Measurements from ENCODE around the gene SLC22A4.
A peak's percentile ranks its signal among the peaks of the same experiment; 100 is the strongest.

The SLC22A4 gene

DNA sequence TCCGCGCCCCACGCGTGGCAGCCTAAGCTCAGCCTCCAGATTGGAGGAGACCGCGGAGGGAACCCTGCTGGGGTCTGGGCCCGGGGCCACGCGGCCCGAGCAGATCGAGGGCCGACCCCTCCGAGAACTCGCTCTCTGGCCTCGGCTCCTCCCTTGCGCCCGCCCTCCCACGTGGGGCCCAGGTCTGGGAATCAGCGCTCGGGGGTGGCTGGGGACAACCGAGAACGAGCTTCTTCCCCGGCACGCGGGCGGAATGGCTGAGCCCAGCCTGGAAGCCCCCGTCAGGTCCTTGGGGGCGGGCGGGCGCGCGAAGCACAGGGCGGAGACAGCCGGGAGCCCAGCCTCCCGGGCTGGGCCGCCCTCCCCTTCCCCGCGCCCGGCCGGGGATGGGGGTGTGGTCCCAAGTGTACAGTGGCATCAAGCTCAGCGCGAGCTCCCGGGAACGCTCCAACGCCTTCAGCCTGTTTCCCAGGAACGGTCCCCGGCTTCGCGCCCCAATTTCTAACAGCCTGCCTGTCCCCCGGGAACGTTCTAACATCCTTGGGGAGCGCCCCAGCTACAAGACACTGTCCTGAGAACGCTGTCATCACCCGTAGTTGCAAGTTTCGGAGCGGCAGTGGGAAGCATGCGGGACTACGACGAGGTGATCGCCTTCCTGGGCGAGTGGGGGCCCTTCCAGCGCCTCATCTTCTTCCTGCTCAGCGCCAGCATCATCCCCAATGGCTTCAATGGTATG is at the start of gene SLC22A4:
Gene SLC22A4 (plus strand): TSS at position 403 of the 736 bp plus-strand sequence. CDS start 223 bp downstream, at position 626.
- peak; percentile 87 for DNase-seq (ENCODE audit: low spot score)

DNA sequence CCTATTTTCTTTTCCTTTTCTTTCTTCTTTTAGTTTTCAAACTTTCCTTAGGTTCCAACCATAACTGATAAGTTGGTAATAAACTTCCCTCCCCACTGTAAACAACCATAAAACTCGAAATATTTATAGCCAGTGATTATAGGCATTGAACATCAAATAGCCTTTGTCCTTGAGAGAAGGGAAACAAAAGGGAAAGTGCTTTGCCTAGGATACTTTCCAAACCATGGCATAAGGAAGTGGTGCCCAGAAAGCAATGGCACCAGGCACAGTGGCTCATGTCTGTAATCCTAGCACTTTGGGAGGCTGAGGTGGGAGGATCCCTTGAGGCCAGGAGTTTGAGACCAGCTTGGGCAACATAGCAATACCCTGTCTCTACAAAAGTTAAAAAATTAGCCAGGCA is 48.6 kb upstream of the SLC22A4 start:
- no peak for DNase-seq (ENCODE audit: low spot score)

DNA sequence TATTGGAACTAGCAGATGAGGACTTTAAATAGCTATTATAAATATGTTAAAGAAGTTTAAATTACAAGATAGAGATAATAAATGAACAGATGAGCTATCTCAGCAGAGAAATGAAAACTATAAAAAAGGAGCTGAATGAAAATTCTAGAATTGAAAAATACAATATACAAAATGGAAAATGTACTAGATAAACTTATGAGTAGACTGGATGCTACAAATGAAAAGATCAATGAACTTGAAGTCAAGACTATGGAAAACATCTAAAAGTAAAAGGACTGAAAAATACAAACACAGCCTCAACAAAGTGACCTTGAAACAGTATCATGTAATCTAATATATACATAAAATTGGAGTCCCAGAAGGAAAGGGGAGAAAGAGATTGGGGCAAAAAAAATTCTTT is 47.4 kb upstream of the SLC22A4 start:
- DNase-seq (ENCODE audit: low spot score): no peak

DNA sequence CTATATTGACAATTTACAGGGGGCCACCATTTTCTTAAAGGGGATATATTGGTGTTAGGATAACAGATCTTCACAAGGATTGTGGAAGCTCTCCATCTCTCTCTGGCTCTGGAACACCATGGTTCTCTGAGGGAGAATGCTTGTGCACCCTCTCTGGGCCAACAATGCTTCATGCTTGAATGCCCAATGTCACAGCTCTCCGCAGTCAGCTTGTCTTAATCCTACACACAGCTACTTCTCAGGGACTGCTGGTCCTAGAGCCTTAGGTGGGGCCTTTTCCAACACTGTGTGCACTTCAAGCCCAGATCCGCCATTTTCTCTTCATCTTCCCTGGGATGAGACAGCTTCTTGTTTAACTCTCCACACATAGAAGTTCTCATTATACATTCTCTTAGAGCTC is 43.6 kb upstream of the SLC22A4 start:
- peak; percentile 56 for DNase-seq (ENCODE audit: low spot score)

DNA sequence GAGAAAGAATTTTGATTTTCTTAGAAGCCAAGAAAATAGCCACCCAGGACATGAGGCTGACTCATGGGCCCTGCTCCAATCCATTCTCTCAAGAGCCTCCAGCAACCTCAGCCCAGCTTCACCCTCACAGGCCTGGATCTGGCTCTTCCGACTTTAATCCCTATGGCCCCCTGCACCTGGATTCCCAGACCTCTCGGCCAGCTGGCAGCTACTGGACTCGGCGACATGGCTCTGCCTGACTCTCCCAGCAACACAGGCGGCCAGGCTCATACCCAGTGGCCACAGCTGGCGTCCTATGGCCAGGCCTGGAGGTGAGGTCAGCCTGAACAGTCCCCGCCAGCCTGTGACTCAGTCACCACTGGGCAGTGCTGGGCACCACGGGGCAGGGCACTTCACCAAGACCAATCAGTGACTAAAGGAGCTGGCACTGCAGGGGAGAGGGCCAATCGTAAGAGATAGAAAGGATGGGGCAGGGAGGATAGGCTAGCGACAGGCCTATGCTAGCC is 42.9 kb upstream of the SLC22A4 start:
- DNase-seq (ENCODE audit: low spot score): no peak

DNA sequence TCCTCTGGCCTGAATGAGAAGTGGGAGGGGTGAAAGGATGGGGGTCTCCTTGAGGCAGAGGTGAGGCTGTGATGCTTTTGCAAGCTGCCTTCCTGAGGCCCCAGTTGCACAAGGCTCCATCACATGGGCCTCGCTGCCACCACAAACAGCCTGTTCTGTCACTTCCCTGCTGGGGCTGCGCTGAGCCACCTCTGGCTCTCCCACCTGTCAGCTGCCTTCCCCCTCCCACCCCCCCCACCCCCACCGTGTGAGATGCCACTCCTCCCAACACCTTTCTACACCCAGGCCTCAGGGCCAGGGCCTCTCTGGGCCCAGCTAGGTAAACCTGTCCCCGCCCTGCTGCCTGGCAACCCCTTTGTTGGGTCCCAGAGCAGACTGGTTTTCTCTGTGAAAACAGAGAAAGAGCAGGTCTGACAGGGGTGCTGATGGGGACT is 41.2 kb upstream of the SLC22A4 start:
- no peak for DNase-seq (ENCODE audit: low spot score)

DNA sequence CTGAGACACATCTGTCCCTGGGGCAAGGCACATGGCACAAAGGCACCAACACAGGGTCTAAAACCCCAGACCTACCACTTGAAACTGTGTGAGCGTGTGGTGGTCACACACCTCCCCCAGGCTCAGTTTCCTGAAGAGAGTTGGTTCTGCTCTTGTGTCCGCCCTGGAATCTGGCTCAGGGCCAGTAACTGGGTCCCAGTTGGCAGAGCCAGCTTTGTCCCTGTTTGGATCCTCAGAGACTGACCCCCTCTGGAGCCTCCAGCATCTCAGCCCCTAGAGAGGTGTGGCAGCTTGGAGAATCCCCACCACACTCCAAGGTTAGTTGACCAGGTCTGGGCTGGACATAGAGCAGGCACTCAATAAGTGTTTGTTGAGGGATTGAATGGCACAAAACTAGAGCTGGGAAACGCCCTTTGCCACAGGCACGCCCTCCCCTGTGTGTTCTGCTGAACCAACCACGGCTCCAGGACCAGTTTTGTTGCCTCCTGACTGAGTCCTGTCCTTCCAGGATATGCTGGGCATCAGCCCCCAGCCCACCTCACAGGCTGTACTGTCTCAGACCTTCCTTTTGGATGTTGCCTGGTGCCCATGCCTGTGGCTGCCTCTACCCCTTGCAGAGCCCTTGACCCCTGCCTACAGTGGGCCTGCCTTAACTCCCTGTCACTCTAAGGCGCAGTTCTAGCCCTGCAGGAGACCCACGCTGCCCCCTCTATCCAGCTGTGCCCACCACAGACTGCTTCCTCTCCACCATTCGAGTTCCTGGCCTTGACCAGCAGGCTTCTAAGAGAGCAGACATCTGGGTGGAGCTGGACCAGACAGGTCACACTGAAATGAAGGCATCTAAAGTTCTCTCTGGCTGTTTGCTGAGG is 40.5 kb upstream of the SLC22A4 start:
- no peak for DNase-seq (ENCODE audit: low spot score)

DNA sequence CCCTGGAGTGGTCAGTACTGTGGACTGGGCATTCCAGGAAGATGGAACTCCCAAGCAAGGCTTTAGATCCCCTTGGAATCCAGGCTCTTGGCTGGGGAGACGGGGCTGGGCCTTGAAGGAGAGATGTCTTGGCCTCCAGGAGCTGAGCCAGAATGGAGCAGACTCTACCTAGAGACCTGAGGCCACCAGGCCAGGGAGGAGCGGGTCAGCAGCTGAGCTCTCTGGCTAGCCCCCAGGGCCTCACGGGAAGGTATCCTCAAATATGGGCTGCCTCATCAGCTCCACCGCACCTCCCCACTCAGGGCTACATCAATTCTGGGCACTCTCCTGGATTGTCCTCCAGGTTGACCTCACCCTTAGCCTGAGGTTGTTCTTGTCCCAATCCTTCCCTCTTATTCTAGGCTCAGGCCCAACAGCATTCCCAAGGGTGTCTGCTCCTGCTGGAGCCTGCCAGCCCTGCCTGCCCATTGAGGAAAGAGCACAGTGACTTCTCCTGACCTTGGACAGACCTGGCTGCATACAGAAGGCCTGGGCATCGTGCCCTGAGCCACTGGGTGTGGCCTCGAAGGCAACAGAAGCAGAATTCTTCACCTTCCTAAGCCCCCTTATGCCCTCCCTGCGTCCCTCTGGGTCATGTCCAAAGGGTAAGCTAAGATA is 39.7 kb upstream of the SLC22A4 start:
- DNase-seq (ENCODE audit: low spot score): no peak

DNA sequence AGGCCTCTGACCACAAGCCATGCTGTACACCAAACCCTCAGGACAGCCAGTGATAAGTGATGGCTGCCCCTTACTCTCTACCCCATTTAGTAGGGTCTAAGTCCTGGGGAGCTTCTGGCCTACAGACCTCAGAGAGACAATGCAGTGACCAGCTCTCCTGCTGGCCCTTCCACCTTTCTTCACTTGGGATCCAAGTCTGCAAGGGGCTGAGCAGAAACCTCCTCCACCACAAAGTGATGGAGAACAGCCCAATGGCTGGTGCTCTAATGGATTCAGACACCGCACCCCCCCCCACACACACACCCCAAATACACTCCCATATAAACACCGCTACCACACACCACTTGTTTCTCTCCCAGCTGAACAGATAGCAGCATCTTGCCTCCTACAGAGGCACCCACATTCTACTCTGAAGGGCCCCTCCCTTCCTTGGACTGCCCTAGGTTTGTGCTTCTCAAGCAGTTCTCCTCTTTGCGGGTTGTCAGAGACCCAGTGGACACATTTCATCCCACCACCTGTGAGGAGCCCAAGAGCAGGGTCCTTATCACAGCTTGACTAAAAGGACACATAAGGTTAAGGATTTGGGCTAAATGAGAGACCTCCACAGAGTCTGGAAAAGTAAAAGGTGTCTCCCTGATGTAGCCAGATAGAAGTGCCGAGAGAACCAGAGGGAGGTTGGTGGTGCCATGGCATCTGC is 38.0 kb upstream of the SLC22A4 start:
- no peak for DNase-seq (ENCODE audit: low spot score)

DNA sequence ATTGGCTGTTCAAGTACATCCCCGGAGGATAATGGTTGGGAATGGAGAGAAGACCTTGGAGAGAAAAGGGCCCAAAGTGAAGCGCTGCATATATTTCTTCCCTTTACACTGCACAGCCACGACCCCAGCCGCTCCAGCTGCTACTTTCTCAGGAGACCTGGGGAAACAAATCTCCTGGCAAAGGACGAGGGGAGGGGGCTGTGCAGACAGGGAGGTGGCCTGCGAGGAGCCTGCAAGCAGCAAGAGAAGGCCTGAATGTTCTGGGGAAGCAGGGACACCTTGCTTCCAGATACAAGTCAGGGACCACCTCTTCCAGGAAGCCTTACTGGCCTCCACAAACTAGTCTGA is 37.4 kb upstream of the SLC22A4 start:
- no peak for DNase-seq (ENCODE audit: low spot score)

DNA sequence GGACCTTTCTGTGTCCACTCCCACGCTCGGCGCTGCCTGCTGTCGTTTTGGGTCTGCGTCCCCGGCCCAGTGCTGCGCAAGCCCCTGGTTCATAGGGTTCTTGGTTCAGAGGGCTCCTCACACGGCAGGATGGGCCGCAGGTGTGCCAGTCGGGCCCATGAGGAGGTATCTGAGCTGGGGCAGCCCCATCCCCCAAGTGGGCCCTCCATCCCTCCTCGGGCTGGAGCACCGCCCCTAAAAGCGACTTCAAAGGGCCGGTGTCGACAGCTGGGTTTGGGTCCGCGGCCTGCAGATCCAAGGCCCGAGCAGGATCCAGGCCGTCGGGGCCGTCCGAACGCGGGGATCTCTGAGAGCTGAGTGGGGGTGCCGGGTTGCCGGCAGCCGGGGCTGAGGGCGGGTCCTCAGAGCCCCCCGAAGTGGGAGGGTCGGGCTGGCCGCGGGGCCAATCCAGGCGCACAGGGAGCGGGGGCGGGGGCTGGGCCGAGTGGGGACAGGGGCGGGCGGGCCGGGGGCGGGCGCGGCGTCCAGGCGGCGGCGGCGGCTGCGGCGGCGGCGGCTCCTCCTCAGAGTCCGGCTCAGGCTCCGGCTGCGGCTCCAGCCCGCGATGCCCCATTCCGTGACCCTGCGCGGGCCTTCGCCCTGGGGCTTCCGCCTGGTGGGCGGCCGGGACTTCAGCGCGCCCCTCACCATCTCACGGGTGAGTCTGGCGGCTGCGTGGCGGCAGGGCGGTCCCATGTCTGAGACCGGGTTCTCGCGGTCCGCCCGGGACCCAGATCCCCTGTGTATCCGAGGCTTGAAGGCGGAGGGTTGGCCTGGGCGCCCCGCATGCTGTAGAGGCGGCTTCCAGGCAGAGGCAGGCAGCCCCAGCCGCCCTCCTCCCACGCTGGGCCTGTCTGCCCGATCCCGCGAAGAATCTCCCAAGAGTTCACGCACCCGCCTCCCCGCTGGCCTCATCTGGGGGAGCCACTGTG is 36.8 kb upstream of the SLC22A4 start, which contains the start of gene PDLIM4:
Gene PDLIM4 (plus strand): TSS at position 566 of the 971 bp plus-strand sequence. CDS start 39 bp downstream, at position 605.
- DNase-seq (ENCODE audit: low spot score): no peak

DNA sequence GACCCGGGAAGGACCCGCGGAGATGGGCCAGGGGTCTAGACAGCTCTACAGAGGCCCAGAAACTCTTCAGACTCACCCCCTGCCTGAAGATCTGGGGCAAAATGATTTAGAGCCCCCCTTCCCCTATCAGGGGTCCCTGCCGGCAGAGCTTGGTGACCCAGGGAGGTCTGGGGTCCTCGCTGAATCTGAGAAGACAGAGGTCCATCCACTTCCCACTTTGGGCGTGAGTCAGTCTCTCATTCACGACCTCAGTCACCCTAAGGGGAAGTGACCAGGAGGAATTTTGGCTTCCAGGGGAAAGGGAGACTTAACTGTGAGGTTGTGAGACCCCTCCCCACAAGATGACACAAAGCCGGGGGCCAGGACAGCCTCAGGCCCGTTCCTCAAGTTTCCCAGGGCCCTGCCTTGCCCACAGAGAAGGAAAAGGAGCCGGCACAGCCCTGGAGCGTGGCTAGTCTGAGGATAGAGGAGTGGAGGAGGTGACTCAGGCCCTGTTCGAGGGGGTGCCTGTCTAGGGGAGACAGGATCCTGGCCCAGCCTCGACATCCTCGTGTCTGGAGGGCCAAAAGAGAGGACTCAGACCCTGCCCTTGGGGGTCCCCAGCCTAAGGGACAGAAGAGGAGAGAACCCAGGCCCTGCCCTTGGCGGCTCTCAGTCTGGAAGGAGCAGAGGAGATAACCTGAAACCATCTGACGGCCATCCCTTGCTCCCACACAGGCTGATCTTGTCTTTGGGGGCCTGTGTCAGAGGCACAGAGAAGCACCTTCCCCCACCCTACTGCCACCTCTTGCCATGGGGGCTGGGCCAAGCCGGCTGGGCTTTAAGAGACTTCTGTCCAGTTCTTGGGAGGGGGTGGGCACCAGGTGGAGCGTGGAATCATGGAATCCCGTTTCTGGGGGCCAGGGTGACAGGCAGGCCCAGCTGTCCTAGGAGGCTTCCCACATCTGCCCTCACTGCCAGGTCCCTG is 35.8 kb upstream of the SLC22A4 start:
- DNase-seq (ENCODE audit: low spot score): no peak

DNA sequence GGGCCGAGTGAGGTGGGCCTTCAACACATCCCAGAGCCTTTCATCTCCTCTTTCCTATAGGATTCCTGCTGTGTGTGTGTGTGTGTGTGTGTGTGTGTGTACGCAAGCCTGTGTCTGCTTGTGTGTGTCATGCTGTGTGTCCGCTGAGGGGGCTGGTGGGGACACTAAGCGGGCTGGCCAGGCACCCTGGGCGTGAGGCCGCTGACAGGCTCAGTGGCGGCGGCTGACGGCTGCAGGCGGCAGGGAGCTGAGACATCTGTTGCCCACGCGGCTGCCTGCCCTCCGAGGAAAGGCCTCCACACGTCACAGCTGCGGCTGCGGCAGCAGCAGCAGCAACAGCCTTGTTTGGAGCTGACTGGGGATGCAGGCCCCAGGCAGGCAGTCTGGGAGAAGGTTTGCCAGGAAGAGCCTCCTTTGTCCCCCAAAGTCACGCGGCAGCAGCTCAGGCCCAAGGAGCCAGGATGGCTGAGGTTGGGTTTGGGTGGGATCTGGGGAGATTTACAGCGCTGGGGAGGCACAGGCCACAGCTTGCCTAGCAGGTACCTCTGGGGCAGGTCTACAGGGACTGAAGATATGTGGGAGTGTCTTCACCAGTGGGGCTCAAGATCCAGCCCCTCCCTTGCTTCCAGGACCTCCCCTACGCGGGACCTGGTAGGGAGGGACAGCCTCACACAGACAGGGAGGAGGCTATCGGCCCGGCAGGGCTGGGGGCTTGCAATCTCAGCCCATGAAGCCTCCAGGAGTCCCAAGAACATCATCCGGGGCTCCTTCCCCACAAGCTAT is 34.9 kb upstream of the SLC22A4 start:
- DNase-seq (ENCODE audit: low spot score): no peak

DNA sequence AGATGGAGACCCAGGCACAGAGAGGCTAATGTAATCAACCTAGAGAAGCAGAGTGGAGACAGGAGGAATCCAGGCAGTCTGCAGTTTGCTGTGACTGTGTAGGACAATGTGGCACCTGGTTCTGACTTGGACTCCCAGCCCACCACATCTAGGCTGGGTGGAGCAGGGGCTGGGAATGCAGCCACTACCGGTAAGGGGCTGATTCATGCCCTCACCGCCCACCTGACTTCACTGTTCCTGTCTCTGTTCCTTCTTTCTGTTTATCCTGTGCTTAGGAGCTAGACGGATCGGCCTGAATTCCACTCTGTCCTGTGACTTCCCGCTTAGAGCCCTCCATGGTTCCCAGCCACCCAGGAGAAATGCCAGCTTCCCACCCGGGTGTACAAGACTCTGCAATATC is 34.1 kb upstream of the SLC22A4 start:
- DNase-seq (ENCODE audit: low spot score): no peak

DNA sequence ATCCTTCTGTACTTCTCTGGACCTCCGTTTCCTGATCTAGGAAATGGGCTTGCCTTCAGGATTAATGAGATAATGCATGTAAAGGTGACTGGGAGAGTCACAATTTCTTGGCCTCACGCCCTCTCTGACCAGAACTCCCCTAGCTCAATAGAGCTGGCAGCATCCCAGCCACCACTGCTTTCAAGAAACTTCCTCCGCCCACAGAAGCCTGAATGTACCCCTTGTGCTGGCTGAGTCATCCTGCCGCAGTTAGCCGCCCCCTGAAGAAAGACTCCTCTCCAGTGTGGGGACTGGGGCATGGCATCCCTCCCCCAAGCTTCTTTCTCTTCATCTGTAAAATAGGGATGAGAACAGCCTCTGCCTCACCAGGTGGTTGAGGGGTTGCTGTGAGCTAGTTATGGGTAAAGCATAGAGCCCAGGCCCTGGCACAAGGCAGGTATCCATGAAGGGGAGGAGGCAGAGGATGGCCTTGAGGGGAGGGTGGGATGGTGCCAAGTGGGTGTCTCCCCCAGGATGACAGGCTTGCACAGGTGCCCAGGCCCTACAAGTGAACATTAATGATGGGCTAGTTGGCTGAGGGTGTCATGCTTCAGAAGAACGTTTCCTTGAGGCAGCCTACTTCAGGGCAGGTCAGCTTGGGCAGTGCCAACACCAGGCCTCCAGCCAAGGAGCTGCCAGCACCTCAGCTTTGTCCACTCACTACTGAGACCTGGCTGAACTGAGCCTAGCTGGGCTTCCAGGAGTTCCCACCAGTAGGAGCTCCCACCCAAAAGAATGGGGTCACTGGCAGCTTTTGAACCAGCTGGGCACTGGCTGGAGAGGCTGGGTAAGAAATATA is 33.3 kb upstream of the SLC22A4 start:
- DNase-seq (ENCODE audit: low spot score): no peak

DNA sequence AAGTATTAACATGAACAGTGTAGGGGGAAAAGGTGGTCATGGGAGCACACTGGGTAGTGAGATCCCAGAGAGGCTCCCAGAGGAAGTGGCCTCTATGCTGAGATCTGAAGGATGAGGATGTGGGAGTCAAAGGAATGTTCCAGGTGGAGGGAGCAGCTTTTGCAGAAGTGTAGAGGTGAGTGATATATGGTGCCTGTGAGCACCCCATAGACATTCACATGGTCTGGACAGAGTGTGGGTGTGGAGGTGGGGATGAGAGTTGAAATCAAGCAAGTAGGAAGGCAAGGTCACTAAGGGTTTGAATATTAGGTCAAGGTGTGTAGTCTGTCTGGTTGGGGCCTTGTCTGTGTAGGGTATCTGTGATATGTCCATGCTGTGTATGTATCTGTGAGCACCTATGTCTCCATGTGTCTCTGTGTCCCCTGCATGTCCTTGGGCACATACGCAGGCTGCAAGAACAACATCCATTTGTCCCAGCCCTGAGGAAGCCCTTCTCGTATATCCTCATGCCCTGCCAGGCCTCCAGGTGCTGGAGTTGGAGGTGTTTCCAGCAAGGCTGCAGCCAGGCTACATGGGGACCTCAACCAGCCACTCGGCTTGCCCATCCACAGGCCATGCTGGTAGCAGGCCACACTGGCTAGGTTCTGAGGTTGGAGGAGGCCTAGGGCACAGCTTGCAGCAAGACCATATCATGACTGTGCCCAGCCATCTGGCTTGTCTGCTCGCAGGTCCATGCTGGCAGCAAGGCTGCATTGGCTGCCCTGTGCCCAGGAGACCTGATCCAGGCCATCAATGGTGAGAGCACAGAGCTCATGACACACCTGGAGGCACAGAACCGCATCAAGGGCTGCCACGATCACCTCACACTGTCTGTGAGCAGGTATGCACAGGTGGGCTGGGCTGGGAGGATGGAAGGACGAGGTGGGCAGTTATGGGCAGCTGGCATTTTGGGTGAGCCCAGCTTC is 32.0 kb upstream of the SLC22A4 start:
- DNase-seq (ENCODE audit: low spot score): peak; percentile 79
